ENCODE results near the gene ZNF469.

- TF ChIP-seq EZH2 (IDR thresholded peaks at IDR 0.05; ENCODE audit: borderline replicate concordance, low read length), result no peak
- no peak for TF ChIP-seq CTCF (conservative IDR thresholded peaks at IDR 0.05 in 1 of 2, IDR thresholded peaks at IDR 0.05 in 1 of 2; ENCODE audit: extremely low read depth in 1 of 2, insufficient read depth in 1 of 2, low read depth in 1 of 2, low read length in 2 of 2)
Observed at GRCh38 chr16:88368994-88369393, 13.8 kb upstream of the ZNF469 start.

Data from mammary epithelial cell (primary cell).